Embryonic facial prominence (tissue), 1 donor: Measurements from ENCODE around the gene PRRG1.
"Not testable (repeated sequence)": the region's sequence is repeated elsewhere in the genome, so short reads cannot be mapped to it uniquely, and the experiment has no call there.

Experiments used
- DNase-seq: peaks from one replicate; pipeline ENCODE4 v3.0.0-alpha.2; 2016; ENCODE audit errors: extremely low spot score

The PRRG1 gene

GRCh38 chrX:37349221-37350033 lies at the start of gene PRRG1:
Gene PRRG1, plus strand, starts transcription at chrX:37349364. Its CDS starts 56,886 bp downstream, at chrX:37406250.
- DNase-seq = peak; percentile 76

- DNase-seq = no peak
Observed at GRCh38 chrX:37302569-37302968, 46.6 kb upstream of the PRRG1 start.

GRCh38 chrX:37305238-37305637 lies 43.9 kb upstream of the PRRG1 start:
- not testable (repeated sequence) for DNase-seq

- no peak for DNase-seq
Observed at GRCh38 chrX:37314531-37314930, 34.6 kb upstream of the PRRG1 start.

- no peak for DNase-seq
Observed at GRCh38 chrX:37315511-37316248, 33.5 kb upstream of the PRRG1 start.

- no peak for DNase-seq
Observed at GRCh38 chrX:37320541-37321203, 28.5 kb upstream of the PRRG1 start.

- no peak for DNase-seq
Observed at GRCh38 chrX:37330642-37331041, 18.5 kb upstream of the PRRG1 start.

GRCh38 chrX:37331546-37331945 lies 17.6 kb upstream of the PRRG1 start:
- no peak for DNase-seq

- no peak for DNase-seq
Observed at GRCh38 chrX:37332055-37332454, 17.1 kb upstream of the PRRG1 start.

GRCh38 chrX:37332987-37333658 lies 16.0 kb upstream of the PRRG1 start:
- no peak for DNase-seq

GRCh38 chrX:37347420-37347819 lies 1.7 kb upstream of the PRRG1 start:
- DNase-seq = no peak

- no peak for DNase-seq
Observed at GRCh38 chrX:37348231-37348970, 763 bp upstream of the PRRG1 start.

- DNase-seq = no peak
Observed at GRCh38 chrX:37348971-37349220, 268 bp upstream of the PRRG1 start.

- DNase-seq = no peak
Observed at GRCh38 chrX:37350034-37350365, 836 bp downstream of the PRRG1 start.

GRCh38 chrX:37353646-37354045 lies 4.5 kb downstream of the PRRG1 start:
- DNase-seq = no peak

- no peak for DNase-seq
Observed at GRCh38 chrX:37357436-37357835, 8.3 kb downstream of the PRRG1 start.

- no peak for DNase-seq
Observed at GRCh38 chrX:37361596-37361995, 12.4 kb downstream of the PRRG1 start.

- DNase-seq = no peak
Observed at GRCh38 chrX:37364666-37365065, 15.5 kb downstream of the PRRG1 start.

- no peak for DNase-seq
Observed at GRCh38 chrX:37367946-37368345, 18.8 kb downstream of the PRRG1 start.

GRCh38 chrX:37370499-37371141 lies 21.5 kb downstream of the PRRG1 start:
- no peak for DNase-seq

GRCh38 chrX:37371578-37371991 lies 22.4 kb downstream of the PRRG1 start:
- no peak for DNase-seq
